Tibial nerve (tissue), 4 donors: ENCODE results near the gene PPP2R1B. TPM values are rescaled to one million over a fixed set of nuclear protein-coding genes. Genes with fewer than 3 reads are reported as not detected.

Experiments
- DNase-seq, 2 donors: peaks; one replicate each; pipeline ENCODE4 v3.0.0-alpha.2; 2019; ENCODE audit warnings: low spot score in 2 of 2
- H3K27ac ChIP-seq, 4 donors: fragments of 200-600 bp; sonication (generic) in 3 of 4; one replicate each; pipeline ENCODE4 v1.5.1; 2017 to 2019; ENCODE audit warnings: mild to moderate bottlenecking in 1 of 4
- H3K27me3 ChIP-seq, 2 donors: fragments of 200-600 bp; sonication (generic) in 1 of 2; one replicate each; pipeline versions ENCODE4 v1.5.1 to v1.6.0; 2017 to 2019
- H3K36me3 ChIP-seq, 3 donors: fragments of 200-600 bp; sonication (generic); one replicate each; pipeline ENCODE4 v1.5.1; 2018 to 2019
- H3K4me1 ChIP-seq, 4 donors: fragments of 200-600 bp; sonication (generic) in 3 of 4; one replicate each; pipeline ENCODE4 v1.5.1; 2017 to 2019
- H3K4me3 ChIP-seq, 4 donors: fragments of 200-600 bp; sonication (generic) in 3 of 4; one replicate each; pipeline ENCODE4 v1.5.1; 2017 to 2019; ENCODE audit warnings: mild to moderate bottlenecking in 1 of 4, moderate library complexity in 1 of 4
- H3K9me3 ChIP-seq, 4 donors: fragments of 200-600 bp; sonication (generic) in 3 of 4; one replicate each; pipeline ENCODE4 v1.5.1; 2017 to 2019
- EP300 ChIP-seq, 2 donors: sonication (generic); formaldehyde crosslinking; IDR thresholded peaks; one replicate each; pipeline ENCODE4 v1.6.1; 2017; ENCODE audit warnings: antibody characterized with exemption in 2 of 2, mild to moderate bottlenecking in 1 of 2
- POLR2A ChIP-seq, 2 donors: fragments of 450-650 bp; IDR thresholded peaks; one replicate each; pipeline ENCODE4 v1.6.1; 2017; ENCODE audit warnings: antibody characterized with exemption in 2 of 2, mild to moderate bottlenecking in 2 of 2, moderate library complexity in 2 of 2
- WGBS, 2 donors: methylation state at CpG; one replicate each; pipeline ENCODE4 v1.1.5; 2018; 5-methylcytosine and 5-hydroxymethylcytosine counted together
- total RNA-seq, 4 donors: library from RNA; depleted of rRNA; stranded (reverse); fragments of >200 nt; gene quantifications; one replicate each; pipeline ENCODE4 v1.1.0, GENCODE V29; 2016
- TF ChIP-seq, protein P1 (sequence below), 5 experiments: fragments of 200-600 bp in 3 of 5; fragments of 450-650 bp in 2 of 5; sonication (generic) in 3 of 5; IDR thresholded peaks; one replicate each; pipeline ENCODE4 v1.5.1; 2016 to 2019; ENCODE audit warnings: antibody characterized with exemption in 5 of 5, mild to moderate bottlenecking in 3 of 5, moderate library complexity in 2 of 5

PPP2R1B gene
- total RNA-seq, 4 donors from 2014 or later: 20.8 to 41.4 (median 25.1) TPM

DNA sequence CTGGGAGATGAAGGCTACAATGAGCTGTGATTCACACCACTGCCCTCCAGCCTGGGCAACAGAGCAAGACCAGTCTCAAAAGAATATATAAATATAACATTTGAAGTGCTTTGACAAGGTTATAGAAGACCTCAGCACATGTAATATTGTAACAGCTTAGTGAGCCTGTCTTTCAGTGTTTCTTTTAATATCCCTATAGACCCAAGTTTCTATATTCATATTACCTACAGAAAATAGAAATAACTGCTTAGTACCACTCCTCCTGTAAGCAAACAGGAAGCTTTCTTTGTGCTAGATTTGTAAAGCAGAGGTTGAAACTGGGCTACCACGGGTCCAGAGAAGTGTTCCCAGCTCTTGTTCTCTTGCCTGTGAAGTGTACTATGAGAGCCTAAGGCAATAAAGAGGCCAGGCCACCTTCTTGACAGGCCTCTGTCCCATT is 68.2 kb downstream of the PPP2R1B start:
- Histone ChIP-seq H3K9me3 (no peaks in the 10 kb centered on the region), H3K27ac (peak overlapping the region in 1 of 4 donors; percentile 49), H3K27me3 (no peaks in the 10 kb centered on the region), H3K4me1 (peaks cover 0 to 36% (median 1%) of the 10 kb centered on the region in 4 donors), H3K36me3 (peaks cover 0 to 18% (median 4%) of the 10 kb centered on the region in 3 donors), H3K4me3 (no peak overlapping the region)
- WGBS, 2 donors: 48 to 57% methylated on average over 1 of the region's 1 CpG
- no peak for DNase-seq
- TF ChIP-seq POLR2A (IDR thresholded peaks at IDR 0.05) (no peak), EP300 (IDR thresholded peaks at IDR 0.05) (no peak)
- TF ChIP-seq, protein P1, sequence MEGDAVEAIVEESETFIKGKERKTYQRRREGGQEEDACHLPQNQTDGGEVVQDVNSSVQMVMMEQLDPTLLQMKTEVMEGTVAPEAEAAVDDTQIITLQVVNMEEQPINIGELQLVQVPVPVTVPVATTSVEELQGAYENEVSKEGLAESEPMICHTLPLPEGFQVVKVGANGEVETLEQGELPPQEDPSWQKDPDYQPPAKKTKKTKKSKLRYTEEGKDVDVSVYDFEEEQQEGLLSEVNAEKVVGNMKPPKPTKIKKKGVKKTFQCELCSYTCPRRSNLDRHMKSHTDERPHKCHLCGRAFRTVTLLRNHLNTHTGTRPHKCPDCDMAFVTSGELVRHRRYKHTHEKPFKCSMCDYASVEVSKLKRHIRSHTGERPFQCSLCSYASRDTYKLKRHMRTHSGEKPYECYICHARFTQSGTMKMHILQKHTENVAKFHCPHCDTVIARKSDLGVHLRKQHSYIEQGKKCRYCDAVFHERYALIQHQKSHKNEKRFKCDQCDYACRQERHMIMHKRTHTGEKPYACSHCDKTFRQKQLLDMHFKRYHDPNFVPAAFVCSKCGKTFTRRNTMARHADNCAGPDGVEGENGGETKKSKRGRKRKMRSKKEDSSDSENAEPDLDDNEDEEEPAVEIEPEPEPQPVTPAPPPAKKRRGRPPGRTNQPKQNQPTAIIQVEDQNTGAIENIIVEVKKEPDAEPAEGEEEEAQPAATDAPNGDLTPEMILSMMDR (IDR thresholded peaks at IDR 0.05): no peak

DNA sequence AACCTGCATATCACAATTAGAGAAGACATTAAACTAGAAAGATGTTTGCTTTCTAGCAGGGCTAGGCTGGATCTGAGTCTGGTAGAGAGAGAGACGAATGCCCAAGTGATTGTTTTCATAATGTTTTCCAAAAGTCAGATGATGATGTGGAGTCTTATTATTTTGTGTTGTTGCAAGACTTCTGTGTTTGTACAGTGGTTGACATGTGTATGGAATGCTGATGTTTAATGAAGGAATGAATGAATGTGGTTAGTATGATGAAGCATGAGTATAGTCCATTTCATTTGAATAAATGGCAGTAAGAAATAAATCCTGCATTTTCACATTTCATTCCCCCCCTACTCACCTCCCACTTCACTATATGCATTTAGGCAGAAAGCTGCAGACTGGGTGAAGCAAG is 69.6 kb downstream of the PPP2R1B start:
- H3K36me3 ChIP-seq: peaks cover 0 to 4% (median 0%) of the 10 kb centered on the region in 3 donors
- H3K27ac ChIP-seq: peak overlapping the region in 2 of 4 donors; percentile 37 to 49
- no peaks in the 10 kb centered on the region for H3K9me3 ChIP-seq
- H3K4me1 ChIP-seq: peaks cover 0 to 36% (median 1%) of the 10 kb centered on the region in 4 donors
- H3K27me3 ChIP-seq: no peaks in the 10 kb centered on the region
- TF ChIP-seq EP300 (IDR thresholded peaks at IDR 0.05) (no peak), POLR2A (IDR thresholded peaks at IDR 0.05) (no peak)
- TF ChIP-seq, protein P1 (IDR thresholded peaks at IDR 0.05): no peak
- no peak for DNase-seq
- no peak overlapping the region for H3K4me3 ChIP-seq
- WGBS, 2 donors: 19 to 30% methylated on average over 1 of the region's 1 CpG

DNA sequence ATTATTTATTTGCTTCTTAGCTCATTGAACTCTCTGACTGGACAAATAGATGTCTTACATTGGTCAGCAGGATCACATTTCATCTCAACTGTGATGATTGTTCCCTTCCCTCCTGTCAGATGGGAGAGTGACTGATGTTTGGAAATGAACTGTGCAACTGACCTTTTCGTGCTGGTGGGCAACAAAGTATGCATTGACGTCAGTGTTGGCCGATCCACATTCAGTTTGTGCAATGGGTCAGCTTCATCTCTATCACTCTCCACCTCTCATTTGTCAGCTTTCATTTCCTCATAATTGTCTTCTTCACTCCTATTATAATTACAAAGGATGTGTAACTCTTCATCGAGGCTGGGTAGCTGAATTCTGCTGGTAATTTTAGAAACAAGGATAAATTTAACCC is 71.3 kb downstream of the PPP2R1B start:
- 20 to 35% methylated on average over 4 of the region's 4 CpGs for WGBS, 2 donors
- Histone ChIP-seq H3K27me3 (no peaks in the 10 kb centered on the region), H3K4me1 (peaks cover 0 to 36% (median 1%) of the 10 kb centered on the region in 4 donors), H3K4me3 (no peak overlapping the region), H3K36me3 (no peaks in the 10 kb centered on the region), H3K27ac (peak overlapping the region in 3 of 4 donors; percentile 28 to 70 (median 53)), H3K9me3 (no peaks in the 10 kb centered on the region)
- DNase-seq: peak in 1 of 2 donors; percentile 24
- TF ChIP-seq, protein P1 (IDR thresholded peaks at IDR 0.05): no peak
- TF ChIP-seq EP300 (IDR thresholded peaks at IDR 0.05) (peak in 1 of 2 donors; percentile 82), POLR2A (IDR thresholded peaks at IDR 0.05) (no peak)

DNA sequence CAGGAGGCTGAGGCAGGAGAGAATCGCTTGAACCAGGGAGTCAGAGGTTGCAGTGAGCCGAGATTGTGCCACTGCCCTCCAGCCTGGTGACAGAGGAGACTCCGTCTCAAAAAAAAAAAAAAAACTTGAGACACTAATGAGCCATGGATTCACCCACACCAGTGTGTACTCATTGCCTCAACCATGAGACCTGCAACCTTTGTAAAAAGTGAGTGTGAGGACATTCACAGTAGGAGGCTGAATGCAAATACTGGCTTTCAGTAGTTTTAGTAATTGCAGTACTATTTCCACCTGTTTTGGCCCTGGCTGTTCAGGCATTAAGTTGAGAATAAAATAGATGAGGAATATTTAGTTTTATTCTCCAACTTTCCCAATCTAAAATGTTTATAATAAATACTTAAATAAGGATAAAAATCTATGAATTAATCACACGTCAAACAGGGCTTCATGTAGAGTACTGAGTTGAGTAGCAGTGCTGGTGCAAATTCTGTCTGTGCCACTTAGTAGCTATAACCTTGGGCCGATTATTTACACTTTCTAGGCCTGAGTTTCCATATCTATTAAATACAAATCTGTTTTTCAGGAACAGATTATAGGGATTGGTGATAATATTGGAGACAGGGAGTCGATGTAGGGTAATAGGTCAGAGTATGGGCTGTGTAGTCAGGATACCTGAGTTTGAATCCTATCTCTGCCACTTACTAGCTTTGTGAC is 72.8 kb downstream of the PPP2R1B start:
- TF ChIP-seq, protein P1 (IDR thresholded peaks at IDR 0.05): no peak
- TF ChIP-seq EP300 (IDR thresholded peaks at IDR 0.05): no peak
- no peak for TF ChIP-seq POLR2A (IDR thresholded peaks at IDR 0.05)
- no peaks in the 10 kb centered on the region for H3K9me3 ChIP-seq
- H3K4me1 ChIP-seq: peaks cover 0 to 36% (median 1%) of the 10 kb centered on the region in 4 donors
- H3K36me3 ChIP-seq: peaks cover 0 to 11% (median 0%) of the 10 kb centered on the region in 3 donors
- H3K27ac ChIP-seq: peak overlapping the region in 1 of 4 donors; percentile 70
- no peak for DNase-seq
- H3K27me3 ChIP-seq: no peaks in the 10 kb centered on the region
- no peak overlapping the region for H3K4me3 ChIP-seq
- WGBS, 2 donors: 90 to 96% methylated on average over 6 of the region's 6 CpGs

DNA sequence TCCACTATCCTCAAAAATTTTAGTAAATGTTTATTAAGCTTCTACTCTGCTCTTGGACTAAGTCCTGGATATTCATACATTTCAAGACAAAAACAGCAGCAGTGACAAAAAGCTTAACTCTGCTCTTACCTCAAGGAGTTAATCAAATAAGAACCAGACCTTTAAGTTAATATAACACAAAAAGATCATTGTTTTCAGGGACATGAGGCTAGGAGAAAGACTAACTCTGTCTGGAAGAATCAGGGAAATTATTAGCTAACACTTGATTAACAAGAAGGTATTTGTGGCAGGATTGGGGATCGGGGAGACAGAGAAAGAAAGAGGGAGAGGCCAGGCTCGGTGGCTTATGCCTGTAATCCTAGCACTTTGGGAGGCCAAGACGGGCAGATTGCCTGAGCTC is 74.4 kb downstream of the PPP2R1B start:
- DNase-seq: no peak
- 46 to 55% methylated on average over 3 of the region's 3 CpGs for WGBS, 2 donors
- H3K4me3 ChIP-seq: no peak overlapping the region
- H3K27me3 ChIP-seq: no peaks in the 10 kb centered on the region
- H3K27ac ChIP-seq: peak overlapping the region in 1 of 4 donors; percentile 17
- H3K9me3 ChIP-seq: no peaks in the 10 kb centered on the region
- H3K36me3 ChIP-seq: peaks cover 0 to 18% (median 0%) of the 10 kb centered on the region in 3 donors
- H3K4me1 ChIP-seq: peaks cover 0 to 31% (median 1%) of the 10 kb centered on the region in 4 donors
- TF ChIP-seq, protein P1 (IDR thresholded peaks at IDR 0.05): no peak
- no peak for TF ChIP-seq EP300 (IDR thresholded peaks at IDR 0.05)
- TF ChIP-seq POLR2A (IDR thresholded peaks at IDR 0.05): no peak
